Type B pancreatic cell (in vitro differentiated cells): ENCODE results near the gene KPNA1. TPM values are rescaled to one million over a fixed set of nuclear protein-coding genes. Genes with fewer than 3 reads are reported as not detected.
A peak's percentile ranks its signal among the peaks of the same experiment; 100 is the strongest.

ENCODE experiments used
- DNase-seq: peaks from one replicate; pipeline ENCODE4 v3.0.0; 2021; ENCODE audit warnings: mixed read lengths; ENCODE audit not compliant: unreplicated experiment; ENCODE audit errors: extremely low spot score
- H3K27ac Mint-ChIP-seq: 2 replicates; pipeline ENCODE4 v1.8.0; 2021; ENCODE audit warnings: mild to moderate bottlenecking, mixed read lengths
- H3K27me3 Mint-ChIP-seq: 2 replicates; pipeline ENCODE4 v1.8.0; 2021; ENCODE audit warnings: mixed read lengths
- H3K36me3 Mint-ChIP-seq: 2 replicates; pipeline ENCODE4 v1.8.0; 2021; ENCODE audit warnings: mixed read lengths
- H3K4me1 Mint-ChIP-seq: one replicate; pipeline ENCODE4 v1.8.0; 2021; ENCODE audit warnings: mixed read lengths; ENCODE audit not compliant: unreplicated experiment
- H3K4me3 Mint-ChIP-seq: 2 replicates; pipeline ENCODE4 v1.8.0; 2021; ENCODE audit warnings: mild to moderate bottlenecking, mixed read lengths
- H3K9me3 Mint-ChIP-seq: 2 replicates; pipeline ENCODE4 v1.8.0; 2021; ENCODE audit warnings: mixed read lengths
- CTCF ChIP-seq: fragments of 200-600 bp; sonication (generic); conservative IDR thresholded peaks from 2 replicates; pipeline ENCODE4 v1.5.0; 2021; ENCODE audit warnings: antibody characterized with exemption, mild to moderate bottlenecking
- total RNA-seq: library from RNA; stranded (reverse); gene quantifications from 2 replicates; pipeline ENCODE4 v1.2.1, GENCODE V29; 2021; ENCODE audit warnings: low replicate concordance

KPNA1 gene
- total RNA-seq, 1 donor from 2014 or later: 67.7 TPM

DNA sequence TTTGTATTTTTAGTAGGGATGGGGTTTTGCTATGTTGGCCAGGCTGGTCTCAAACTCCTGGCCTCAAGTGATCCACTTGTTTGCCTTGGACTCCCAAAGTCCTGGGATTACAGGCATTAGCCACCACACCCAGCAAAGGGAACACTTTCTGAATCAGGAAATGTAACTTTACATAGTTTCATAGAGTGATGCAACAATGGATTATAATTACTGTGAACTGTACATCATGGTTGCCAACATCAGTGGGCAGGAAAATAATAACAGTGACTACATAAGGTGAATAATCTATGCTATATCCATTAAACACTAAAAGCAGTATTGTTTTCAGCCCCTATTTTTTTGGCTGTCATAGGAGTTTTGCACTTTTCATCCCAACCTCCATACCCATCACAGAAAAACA is 5.0 kb upstream of the KPNA1 start:
- H3K4me1 Mint-ChIP-seq: no peaks in the 10 kb centered on the region
- H3K27ac Mint-ChIP-seq: no peak overlapping the region
- H3K36me3 Mint-ChIP-seq: no peaks in the 10 kb centered on the region
- no peak for TF ChIP-seq CTCF
- H3K4me3 Mint-ChIP-seq: no peak overlapping the region
- no peak for DNase-seq
- H3K27me3 Mint-ChIP-seq: no peaks in the 10 kb centered on the region
- H3K9me3 Mint-ChIP-seq: no peaks in the 10 kb centered on the region

- Mint-ChIP-seq H3K9me3 (no peaks in the 10 kb centered on the region), H3K4me1 (peaks cover 14% of the 10 kb centered on the region), H3K27ac (no peak overlapping the region), H3K4me3 (peak overlapping the region; percentile 12), H3K27me3 (no peaks in the 10 kb centered on the region), H3K36me3 (no peaks in the 10 kb centered on the region)
- no peak for TF ChIP-seq CTCF
- no peak for DNase-seq
These were observed 2.2 kb upstream of the KPNA1 start for GRCh38 chr3:122516846-122517360.

GRCh38 chr3:122515870-122516269 is 1.1 kb upstream of the KPNA1 start:
- no peaks in the 10 kb centered on the region for H3K9me3 Mint-ChIP-seq
- H3K36me3 Mint-ChIP-seq: no peaks in the 10 kb centered on the region
- H3K27me3 Mint-ChIP-seq: no peaks in the 10 kb centered on the region
- H3K4me3 Mint-ChIP-seq: peak overlapping the region; percentile 37
- TF ChIP-seq CTCF: no peak
- H3K4me1 Mint-ChIP-seq: peaks cover 24% of the 10 kb centered on the region
- no peak for DNase-seq
- no peak overlapping the region for H3K27ac Mint-ChIP-seq

- Mint-ChIP-seq H3K36me3 (peaks cover under 1% of the 10 kb centered on the region), H3K27me3 (no peaks in the 10 kb centered on the region), H3K4me3 (peak overlapping the region; percentile 95), H3K9me3 (no peaks in the 10 kb centered on the region), H3K27ac (peak overlapping the region; percentile 73), H3K4me1 (peaks cover 27% of the 10 kb centered on the region)
- TF ChIP-seq CTCF: no peak
- no peak for DNase-seq
These were observed 305 bp upstream of the KPNA1 start for GRCh38 chr3:122515020-122515468.

- TF ChIP-seq CTCF: no peak
- DNase-seq: no peak
- H3K36me3 Mint-ChIP-seq: peaks cover 3% of the 10 kb centered on the region
- H3K4me3 Mint-ChIP-seq: peak overlapping the region; percentile 95
- H3K4me1 Mint-ChIP-seq: peaks cover 27% of the 10 kb centered on the region
- H3K27me3 Mint-ChIP-seq: no peaks in the 10 kb centered on the region
- H3K9me3 Mint-ChIP-seq: no peaks in the 10 kb centered on the region
- peak overlapping the region; percentile 92 for H3K27ac Mint-ChIP-seq
These were observed 1.2 kb downstream of the KPNA1 start for GRCh38 chr3:122513386-122514122.
